ENCODE results near the gene TBC1D22A.
"Not testable (repeated sequence)": the region's sequence is repeated elsewhere in the genome, so short reads cannot be mapped to it uniquely, and the experiment has no call there.

TBC1D22A gene

DNA sequence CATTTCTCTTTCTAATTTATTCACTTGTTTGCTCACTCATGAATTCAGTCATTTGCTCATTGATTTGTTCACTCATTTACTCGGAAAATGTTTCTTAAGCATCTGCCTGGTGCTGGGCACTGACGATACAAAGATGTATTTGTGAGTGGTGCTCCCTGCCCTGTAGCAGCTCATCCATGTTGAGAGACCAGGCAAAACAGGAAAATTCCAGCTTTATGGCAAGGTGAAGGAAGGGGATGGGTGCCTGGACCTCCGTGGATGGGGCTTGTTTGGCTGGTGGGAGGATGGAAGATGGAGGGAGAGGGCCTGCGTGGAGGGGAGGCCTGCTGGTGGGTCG lies 53.1 kb downstream of the TBC1D22A start:
- DNase-seq, result no peak

DNA sequence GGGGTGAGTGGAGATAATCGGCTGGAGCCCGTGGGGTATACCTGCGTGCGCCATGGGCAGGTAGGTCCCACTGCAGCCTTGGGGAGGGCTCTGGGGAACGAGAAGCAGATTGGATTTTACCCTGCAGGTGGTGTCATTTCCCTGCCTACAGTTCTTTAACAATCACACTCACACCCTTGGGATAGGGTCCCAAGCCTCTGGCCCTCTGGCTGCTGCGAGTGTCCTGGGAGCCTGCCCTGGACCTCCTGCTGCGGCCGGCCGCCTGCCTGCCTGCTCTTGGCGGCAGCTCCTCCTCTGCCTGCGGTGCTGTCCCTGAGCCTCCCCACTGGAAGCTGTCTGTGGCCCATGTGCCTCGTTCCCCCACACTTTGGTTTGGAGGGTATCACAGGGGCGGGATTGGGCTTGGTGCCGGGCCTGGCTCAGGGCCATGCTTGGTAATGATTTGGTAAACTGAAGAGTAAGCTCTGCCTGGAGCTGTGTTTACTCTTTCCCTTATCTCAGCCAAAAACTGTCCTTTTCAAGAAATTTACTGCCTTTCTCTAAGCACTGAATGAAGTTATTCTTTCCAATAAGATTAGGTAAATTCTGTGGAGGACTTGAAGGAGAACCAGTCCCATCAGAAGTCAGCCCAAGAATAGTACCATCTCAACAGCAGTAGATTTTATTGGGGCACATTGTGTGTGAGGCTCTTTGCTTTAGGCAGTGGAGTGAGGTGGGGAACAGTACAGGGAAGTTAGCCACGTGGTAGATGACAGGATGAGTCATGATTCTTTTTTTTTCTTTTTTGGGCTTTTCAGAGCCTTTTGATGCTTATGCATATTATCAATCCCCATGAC lies 53.7 kb downstream of the TBC1D22A start:
- no peak for DNase-seq

DNA sequence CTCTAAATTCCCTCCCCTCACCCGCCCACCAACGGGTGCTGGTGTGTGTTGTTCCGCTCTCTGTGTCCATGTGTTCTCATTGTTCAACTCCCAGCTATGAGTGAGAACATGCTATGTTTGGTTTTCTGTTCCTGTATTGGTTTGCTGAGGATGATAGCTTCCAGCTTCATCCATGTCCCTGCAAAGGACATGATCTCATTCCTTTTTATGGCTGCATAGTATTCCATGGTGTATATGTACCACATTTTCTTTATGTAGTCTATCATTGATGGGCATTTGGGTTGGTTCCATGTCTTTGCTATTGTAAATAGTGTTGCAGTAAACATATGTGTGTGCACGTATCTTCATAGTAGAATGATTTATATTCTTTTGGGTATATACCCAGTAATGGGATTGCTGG lies 54.9 kb downstream of the TBC1D22A start:
- DNase-seq, result not testable (repeated sequence)

DNA sequence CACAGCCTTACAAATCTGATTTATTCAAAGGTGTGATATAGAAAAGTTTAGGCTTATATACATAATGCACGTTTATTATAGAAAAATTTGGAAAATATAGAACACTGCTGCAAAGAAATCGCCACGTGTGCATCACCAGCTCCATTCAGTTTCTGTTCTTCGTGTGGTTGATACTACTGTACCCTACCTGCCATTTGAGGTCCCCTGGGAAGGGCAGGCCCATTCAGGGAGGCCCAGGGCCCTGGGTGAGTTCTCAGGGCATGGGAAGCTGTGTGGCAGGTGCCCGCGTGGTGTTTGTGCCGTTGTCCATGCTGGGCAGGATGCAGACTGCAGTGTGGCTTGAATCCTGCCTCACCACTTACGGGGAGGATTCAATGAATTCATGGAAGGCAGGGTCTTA lies 60.8 kb downstream of the TBC1D22A start:
- no peak for DNase-seq

DNA sequence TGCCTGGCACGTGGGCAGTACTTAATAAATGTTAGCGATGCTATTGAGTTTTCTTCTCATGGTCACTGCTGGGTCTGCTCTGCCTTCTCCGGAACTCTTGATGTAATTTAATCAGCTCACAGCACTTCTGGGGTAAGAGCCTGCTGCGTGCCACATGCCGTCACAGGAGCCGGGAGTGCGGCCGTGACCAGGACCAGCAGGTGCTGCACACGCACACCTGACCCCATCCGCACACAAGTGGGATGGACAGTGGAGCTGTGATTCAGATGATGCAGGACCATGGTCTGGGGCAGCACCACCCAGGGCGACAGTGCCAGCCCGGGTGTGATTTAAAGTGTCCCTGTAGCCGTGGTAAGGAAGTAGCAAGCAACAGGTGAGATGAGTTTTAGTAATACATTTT lies 61.2 kb downstream of the TBC1D22A start:
- no peak for DNase-seq

DNA sequence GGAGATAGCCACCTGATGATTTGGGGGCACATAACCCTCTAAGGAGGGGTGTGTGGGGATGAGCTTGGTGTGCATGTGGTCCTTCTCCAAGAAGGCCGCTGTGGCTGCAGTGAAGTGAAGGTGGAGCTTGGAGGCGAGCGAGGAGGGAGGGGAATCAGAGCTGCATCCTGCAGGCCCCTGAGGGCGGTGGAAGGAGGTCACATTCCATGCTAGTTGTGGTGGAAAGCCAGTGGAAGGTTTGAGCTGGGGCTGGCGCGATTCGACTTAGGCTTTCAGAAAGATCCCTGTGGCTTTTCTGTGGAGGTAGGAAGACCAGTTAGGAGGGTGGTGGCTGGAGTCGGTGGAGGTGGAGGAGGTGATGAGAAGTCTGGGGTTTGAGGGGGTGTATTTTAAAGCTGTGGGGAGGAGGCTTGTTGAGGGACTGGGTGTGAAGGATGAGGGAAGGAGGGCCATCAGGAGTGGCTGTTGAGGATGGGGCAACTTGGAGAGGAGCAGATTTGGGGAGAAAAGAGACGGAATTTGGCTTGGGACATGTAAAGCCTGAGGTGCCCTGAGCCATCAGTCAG lies 62.0 kb downstream of the TBC1D22A start:
- no peak for DNase-seq

DNA sequence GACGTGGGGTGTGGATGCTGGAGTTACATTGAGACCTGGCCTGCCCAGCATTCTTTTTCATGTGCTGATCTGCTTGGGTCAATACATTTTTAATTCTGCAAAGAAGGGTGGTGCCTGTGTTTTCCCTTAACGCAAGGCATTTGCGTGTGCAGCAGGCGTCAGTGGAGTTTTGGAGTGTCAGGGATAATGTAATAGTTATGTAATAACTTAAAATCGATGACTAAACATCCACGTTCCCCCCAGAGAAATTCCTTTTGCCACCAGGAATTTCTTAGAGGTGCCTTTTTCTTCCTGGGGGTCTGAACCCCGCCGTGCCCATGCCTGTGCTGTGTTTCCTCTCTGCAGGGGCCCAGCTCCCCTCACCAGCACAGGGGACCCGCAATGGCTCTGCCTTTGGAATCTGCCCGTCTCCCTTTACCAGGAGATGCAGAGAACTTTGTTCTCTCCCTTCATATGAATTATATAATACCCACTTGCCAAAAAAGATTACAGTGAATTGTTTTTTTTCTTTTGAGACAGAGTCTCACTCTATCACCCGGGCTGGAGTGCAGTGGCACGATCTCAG lies 62.6 kb downstream of the TBC1D22A start:
- no peak for DNase-seq

DNA sequence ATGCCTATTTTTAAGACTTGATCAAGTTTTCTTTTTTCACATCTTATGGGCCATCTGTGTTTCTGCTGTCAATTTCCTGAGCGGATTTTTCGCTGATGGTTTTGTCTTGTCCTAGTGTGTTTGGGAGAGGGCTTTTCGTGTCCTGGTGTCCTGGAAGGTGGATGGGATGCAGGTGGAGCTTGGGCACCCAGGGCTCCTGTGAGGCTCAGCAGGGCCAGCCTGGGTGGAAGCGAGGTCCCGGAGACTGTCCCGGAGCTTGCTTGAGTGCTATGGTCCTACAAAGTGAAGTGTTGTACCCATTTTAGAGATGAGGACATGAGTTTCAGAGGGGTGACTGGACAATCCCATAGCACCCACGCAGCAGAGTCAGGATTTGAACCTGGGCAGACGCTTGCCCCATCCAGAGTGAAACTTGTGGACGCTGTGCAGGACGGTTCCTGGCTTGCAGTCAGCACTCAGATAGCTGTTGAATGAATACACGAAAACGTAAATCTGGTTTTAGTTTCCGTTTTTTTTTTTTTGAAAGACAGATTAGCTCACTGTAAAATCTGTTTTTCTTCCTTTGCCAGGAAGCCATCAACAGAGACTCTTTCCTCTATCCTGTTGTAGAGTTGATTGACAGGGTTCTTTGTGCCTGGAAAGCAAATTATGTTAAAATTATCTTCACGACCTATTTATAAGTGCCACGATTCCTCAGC lies 64.1 kb downstream of the TBC1D22A start:
- DNase-seq, result no peak

DNA sequence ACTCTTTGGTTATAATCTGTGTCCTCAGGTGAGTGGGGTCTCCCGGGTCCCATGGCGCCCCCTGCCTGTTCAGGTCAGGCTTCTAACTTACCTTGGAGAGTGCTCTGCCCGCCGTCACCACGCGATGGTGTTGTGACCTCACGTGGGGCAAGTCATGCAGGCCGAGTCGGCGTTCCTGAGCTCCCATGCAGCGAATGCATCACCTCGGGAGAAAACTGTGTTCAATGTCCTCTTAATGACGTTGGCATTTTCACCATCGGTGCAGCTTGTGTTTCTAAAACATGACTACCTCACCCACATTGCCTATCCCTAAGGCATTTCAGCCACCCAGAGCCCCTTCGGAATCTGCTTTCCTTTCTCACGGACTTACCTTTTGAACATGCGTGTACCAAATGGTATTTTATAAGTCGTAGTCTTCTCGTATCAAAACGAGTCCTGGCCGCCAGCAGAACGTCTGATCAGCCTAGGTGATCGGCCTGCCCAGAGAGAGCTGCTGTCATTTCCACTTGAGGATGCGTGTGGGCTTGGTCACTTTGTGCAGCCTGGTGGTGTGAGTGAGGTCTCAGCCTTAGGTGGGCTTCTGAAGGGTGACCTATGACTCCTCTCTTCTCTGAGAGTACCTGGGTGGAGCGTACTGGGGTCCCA lies 64.8 kb downstream of the TBC1D22A start:
- no peak for DNase-seq

DNA sequence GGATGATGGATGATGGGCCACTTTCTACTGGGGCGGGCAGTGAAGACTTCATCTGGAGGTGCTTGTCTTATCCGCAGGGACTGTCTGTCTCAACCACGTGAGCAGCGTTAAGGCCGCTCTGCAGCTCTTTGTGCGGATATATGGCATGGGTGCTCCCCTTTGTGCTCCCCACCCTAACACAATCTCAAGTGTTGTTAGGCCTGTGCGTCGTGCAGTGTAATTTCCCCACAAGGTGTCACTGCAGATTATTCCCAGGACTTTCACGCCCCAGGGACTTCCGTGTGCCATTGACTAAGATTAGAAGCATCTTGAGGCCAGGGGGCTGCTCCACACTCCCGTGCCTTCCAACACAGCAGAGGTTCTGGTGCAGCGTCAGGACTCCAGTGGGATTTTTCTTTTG lies 65.3 kb downstream of the TBC1D22A start:
- no peak for DNase-seq

DNA sequence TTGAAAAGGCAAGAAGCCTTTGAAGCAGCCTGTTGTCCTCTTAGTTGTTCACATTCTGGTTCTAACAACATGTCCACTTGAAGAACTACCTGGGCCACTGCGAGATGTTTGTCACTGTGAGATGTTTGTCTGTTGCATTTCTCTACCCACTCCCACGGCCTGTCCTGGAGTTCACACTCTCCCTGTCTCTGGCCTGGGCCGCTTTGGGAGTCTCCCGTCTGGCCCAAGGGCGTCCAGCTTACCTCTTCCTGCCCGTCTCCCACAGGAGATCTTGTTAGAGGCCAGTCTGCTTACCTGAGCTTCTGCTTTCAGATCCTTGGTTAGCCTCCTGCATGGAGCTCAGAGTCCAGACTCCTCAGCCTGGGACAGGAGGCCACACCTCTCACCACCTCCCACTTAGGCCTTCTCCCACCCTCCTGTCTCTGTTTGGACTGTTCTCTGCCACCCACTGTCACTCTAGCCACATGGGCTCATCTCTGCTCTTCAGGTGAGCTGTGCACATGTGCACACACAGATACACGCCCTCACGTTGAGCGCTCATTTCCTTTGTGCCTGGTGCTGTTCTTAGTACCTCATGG lies 66.0 kb downstream of the TBC1D22A start:
- DNase-seq, result no peak

DNA sequence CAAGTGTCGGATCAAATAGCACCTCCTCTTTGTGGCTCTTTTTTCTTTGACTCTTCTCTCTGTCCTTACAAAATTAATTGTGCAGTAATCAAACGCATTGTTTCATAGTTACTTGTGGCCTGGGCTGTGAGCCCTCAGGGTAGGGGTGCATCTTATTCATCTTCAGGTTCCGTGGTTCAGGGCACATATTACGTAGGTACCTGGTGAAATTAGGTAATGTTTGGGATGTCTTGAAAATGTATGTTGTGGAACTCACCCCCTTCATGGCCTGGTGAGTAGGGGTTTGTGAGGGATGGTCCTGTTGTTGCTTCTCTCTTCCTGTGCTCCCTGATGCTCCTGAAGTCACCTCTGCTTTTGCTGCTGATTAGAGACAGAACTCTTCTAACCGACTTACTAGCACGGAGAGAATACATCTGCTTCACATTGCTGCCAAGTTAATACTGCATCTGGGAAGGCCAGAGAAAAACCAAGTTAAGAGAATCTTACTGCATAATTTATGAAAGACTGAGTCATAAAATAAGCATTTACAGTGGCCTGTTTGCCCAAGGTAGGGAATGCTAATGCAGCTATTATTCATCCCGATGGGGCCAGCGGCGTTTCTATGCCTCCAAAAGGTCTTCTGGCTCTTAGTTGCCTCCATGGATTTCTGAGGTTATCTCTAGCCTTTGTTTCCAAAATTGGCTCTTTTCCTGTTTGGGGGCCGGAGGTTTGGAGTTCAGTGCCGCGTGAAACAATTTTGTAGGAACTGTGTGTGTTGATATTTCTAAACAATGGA lies 66.9 kb downstream of the TBC1D22A start:
- no peak for DNase-seq

DNA sequence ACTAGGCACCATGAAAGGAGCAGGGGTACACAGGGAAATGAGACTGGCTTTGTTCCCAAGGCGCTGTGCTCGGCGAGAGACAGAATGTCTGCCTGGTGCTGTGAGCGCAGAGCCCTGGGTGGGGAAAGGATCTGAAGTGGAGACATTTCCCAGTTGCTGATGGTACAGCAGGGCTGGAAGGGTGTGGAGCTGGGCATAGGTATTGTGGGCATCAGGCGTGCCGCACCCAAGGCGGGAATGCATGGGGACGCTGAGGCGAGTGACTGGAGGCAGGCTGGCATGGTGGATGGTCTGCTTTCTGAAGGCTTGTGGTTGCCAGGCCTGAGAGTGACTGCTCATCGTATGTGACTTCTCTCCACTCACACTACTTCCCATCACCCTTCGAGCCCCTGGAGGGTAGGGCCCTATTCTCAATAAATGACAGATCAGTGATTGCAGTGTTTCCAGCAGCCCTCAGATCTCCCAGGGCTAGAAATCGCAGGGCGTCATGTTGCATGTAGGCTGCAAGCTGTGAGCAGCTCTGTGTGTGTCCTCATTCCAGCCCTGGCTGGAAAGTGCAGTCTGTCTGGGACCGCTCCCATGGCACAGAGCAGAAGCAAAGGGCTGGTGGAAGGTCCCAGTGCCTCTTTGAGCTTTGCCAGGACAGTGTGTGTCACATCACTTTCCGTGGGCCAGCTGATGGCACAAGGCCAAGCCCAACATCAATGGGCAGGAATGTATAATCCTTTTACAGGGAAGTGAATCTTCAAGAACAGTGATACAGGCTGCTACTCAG lies 67.7 kb downstream of the TBC1D22A start:
- no peak for DNase-seq

DNA sequence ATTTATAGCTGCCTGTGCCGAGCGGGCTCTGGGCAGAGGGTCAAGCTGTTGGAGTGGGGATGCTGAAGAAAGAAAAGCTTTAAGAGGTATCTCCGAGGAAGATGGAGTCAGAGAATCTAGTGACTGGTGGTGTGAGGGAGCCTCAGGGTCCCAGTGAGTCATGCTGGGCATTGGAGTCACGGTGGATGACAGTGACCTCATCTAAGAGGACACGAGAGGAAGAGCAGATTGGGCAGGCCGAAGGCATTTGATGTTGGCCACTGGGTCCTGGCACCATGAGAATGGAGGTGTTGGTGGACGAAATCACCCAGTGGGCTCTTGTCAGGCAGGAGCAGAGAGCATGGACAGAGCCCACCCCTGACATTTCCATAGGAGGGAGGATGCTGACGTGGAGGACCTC lies 68.4 kb downstream of the TBC1D22A start:
- DNase-seq, result no peak

DNA sequence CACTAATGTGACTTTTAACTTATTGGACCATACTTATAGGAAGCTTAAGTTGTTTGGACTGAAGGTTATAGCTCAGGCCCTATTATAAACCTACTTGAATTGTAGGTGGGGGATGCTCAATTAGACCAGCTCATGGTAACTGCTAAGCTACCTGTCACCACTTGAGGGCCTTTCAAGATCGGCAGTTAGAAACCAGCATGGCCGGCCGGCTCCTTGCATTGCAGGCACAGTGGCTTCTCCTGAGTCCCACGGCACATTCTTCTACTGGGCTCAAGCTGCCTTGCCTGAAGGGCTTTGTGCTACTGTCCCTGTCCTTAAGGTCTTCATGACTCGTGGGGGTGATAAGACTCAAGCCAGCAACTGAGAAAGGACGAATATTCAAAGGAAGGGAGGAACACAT lies 70.8 kb downstream of the TBC1D22A start:
- DNase-seq, result no peak

DNA sequence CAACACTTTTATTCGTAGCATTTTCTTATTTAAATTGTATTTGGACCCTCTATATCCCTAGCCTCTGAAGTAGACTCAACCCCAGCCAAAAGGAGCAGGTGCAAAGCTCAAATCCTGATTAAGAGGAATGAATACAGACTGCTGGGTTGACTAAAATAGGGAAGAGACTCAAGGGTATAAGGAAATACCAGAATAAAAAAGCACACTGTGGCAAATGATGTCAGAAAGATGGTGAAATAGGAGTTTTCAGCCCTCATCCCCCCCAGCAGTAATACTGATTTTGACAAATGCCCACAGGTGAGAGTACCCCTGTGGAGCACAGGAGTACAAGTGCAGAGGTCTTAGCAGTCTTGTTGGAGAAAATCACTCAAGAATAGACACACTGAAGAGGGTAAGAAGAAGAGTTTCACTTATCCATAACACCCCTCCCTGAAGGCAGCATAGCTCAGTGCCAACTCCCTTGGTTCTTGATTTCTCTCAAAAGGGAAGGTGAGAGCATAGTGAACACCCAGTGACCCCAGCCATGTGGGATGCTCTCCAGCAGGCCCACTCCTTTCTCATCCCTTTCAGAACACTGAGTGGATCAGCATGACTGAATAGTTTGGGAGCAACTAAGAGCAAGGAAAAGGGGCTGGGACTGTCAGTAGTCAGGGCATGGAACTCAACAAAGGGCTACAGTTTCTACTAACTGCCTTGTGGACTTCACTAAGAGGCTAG lies 71.7 kb downstream of the TBC1D22A start:
- DNase-seq, result no peak

DNA sequence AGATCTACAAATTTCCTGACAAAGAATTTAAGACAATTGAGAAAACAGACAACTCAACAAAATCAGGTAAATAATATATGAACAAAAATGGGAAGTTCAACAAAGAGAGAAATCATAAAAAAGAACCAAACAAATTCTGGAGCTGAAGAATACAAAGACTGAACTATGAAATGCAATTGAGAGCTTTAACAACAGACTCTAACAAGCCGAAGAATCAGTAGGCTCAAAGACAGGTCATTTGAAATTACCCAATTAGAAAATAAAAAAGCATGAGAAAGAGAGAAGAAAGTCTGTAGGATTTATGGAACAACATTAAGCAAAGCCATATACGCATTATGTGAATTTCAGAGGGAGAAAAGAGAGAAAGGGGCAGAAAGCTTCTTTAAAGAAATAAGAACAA lies 72.8 kb downstream of the TBC1D22A start:
- no peak for DNase-seq

DNA sequence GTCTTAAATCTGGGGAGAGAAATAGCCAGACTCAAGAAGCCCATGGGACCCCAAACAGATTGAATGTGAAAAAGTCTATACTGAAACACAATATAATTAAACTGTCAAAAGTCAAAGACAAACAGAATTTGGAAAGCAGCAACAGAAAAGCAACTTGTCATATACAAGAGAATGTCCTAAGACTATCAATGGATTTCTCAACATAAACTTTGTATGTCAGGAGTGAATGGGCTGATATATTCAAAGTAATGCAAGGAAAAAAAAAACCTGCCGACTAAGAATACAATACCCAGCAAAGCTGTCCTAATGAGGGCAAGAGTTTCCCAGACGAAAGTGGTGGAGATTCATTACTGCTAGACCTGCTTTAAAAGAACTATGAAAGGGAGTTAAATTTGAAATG lies 73.2 kb downstream of the TBC1D22A start:
- DNase-seq, result no peak

DNA sequence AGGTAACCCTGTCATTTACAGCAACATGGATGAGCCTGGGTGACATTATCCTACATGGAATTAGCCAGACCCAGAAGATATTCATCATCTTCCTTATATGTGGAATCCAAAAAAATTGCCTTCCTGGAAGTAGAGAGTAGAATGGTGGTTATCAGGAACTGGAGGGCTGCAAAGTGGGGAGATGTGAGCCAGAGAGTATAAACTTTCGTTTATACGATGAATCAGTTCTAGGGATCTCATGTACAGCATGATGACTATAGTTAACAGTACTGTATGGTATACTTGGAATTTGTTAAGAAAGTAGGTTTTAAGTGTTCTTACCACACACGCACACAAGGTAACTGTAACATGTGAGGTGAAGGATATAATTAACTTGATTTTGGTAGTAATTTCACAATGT lies 79.1 kb downstream of the TBC1D22A start:
- DNase-seq, result no peak

DNA sequence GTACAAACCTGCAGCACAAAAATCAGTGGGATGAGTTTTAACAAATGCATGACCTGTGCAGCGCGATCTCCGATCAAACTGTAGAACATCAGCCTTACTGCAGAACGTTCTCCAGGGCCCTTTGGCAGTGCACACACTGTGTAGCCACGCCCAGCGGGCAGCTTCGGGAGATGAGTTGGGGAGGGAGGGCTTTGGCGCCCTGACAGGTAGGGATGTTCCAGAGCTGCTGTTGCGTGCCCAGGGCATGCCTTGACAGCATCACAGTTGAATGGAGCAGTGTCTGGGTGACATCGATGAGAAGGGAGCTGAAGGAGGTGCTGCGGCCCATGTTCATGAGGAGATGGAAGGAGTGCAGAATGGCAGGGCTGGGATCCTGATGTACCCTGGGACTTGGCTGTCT lies 80.2 kb downstream of the TBC1D22A start:
- no peak for DNase-seq

DNA sequence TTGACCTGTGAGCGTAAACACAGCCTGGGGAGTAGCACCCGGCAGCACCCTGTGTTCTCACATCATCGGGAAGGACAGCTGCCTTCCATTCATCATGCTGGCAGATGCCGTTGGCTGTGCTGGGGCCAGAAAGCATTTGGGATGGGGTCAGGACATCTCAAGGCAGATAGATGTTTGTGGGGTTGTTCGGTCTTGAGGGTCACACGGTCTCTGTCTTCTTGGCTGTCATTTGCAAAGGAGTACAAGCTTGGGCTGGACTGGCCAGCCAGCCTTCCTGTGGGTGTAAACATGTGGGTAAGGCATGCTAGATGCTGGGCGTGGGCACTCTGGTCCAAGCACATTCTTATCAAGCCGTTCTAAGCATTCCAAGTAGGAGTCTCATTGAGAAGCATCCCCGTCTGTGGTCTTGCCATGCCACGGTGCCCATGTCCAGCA lies 81.4 kb downstream of the TBC1D22A start:
- no peak for DNase-seq
